K562 (cell line): ENCODE results near the gene IRAK2.

Experiments
- CTCF ChIP-seq, 3 experiments: IDR thresholded peaks in 2 of 3; conservative IDR thresholded peaks in 1 of 3; 2 replicates each; pipeline ENCODE4 v1.5.1; 2011 to 2012; ENCODE audit warnings: low read length in 3 of 3, mild to moderate bottlenecking in 3 of 3, control low read depth in 2 of 3, improper control_type of control experiment in 1 of 3, inconsistent platforms in 1 of 3, low read depth in 1 of 3, mixed read lengths in 1 of 3, moderate library complexity in 1 of 3; ENCODE audit not compliant: insufficient read depth in 2 of 3
- E2F5 ChIP-seq: sonication (generic); formaldehyde crosslinking; IDR thresholded peaks from 2 replicates; pipeline ENCODE4 v1.8.0; 2022; ENCODE audit warnings: mild to moderate bottlenecking, missing genetic modification reagents
- GABPA ChIP-seq: fragments of 200-800 bp; sonication (Bioruptor generic); conservative IDR thresholded peaks from 2 replicates; pipeline ENCODE4 v1.6.1; 2016; ENCODE audit warnings: low read depth, missing genetic modification characterization, missing compliant biosample characterization
- MTF1 ChIP-seq: fragments of 250-450 bp; sonication (Bioruptor Pico); IDR thresholded peaks from 2 replicates; pipeline ENCODE4 v1.9.0; 2021; ENCODE audit warnings: moderate library complexity, mild to moderate bottlenecking, inconsistent platforms, borderline replicate concordance
- MYC ChIP-seq, 2 experiments: fragments of 250-450 bp in 1 of 2; sonication (Bioruptor Pico) in 1 of 2; IDR thresholded peaks; 2 replicates each; pipeline versions ENCODE4 v1.5.1 to v1.6.1; 2012 to 2021; ENCODE audit warnings: low read depth in 2 of 2, borderline replicate concordance in 1 of 2, improper control_type of control experiment in 1 of 2, low read length in 1 of 2, mild to moderate bottlenecking in 1 of 2, moderate library complexity in 1 of 2
- SP2 ChIP-seq: IDR thresholded peaks from 2 replicates; pipeline ENCODE4 v1.6.1; 2011; ENCODE audit warnings: mild to moderate bottlenecking, low read depth, low read length, moderate library complexity; ENCODE audit not compliant: poor library complexity, severe bottlenecking; ENCODE audit errors: extremely low read depth
- USF1 ChIP-seq: sonication (generic); formaldehyde crosslinking; IDR thresholded peaks from 2 replicates; pipeline ENCODE4 v1.9.0; 2022; ENCODE audit warnings: mild to moderate bottlenecking, missing genetic modification reagents
- XRCC4 ChIP-seq: IDR thresholded peaks from one replicate; pipeline ENCODE4 v1.6.1; 2011; ENCODE audit not compliant: insufficient read depth, insufficient read length; ENCODE audit errors: extremely low read depth
- ZNF695 ChIP-seq: fragments of 450-650 bp; formaldehyde crosslinking; IDR thresholded peaks from 2 replicates; pipeline ENCODE4 v1.4.0; 2020; ENCODE audit warnings: mild to moderate bottlenecking, moderate library complexity
- ZNF707 ChIP-seq: fragments of 250-450 bp; sonication (Bioruptor Pico); conservative IDR thresholded peaks from 2 replicates; pipeline ENCODE4 v1.8.0; 2022; ENCODE audit warnings: inconsistent platforms, mild to moderate bottlenecking, moderate library complexity
- TF ChIP-seq, protein P1 (sequence below): fragments of 450-650 bp; formaldehyde crosslinking; IDR thresholded peaks from 2 replicates; pipeline ENCODE4 v1.4.0; 2020; ENCODE audit warnings: mild to moderate bottlenecking, moderate library complexity
- TF ChIP-seq, protein P2 (sequence below), 2 experiments: fragments of 450-650 bp in 1 of 2; sonication (generic) in 1 of 2; formaldehyde crosslinking in 1 of 2; IDR thresholded peaks; 2 replicates each; pipeline versions ENCODE4 v1.7.1 to v1.9.0; 2016 to 2022; ENCODE audit warnings: inconsistent platforms in 1 of 2, mild to moderate bottlenecking in 1 of 2, missing genetic modification reagents in 1 of 2

- TF ChIP-seq XRCC4 = no peak
- TF ChIP-seq, protein P1, sequence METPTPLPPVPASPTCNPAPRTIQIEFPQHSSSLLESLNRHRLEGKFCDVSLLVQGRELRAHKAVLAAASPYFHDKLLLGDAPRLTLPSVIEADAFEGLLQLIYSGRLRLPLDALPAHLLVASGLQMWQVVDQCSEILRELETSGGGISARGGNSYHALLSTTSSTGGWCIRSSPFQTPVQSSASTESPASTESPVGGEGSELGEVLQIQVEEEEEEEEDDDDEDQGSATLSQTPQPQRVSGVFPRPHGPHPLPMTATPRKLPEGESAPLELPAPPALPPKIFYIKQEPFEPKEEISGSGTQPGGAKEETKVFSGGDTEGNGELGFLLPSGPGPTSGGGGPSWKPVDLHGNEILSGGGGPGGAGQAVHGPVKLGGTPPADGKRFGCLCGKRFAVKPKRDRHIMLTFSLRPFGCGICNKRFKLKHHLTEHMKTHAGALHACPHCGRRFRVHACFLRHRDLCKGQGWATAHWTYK = no peak
- no peak for TF ChIP-seq CTCF (IDR thresholded peaks at IDR 0.05 in 2 of 3, conservative IDR thresholded peaks at IDR 0.05 in 1 of 3; ENCODE audit: insufficient read depth in 2 of 3, low read depth in 1 of 3, low read length in 3 of 3)
- TF ChIP-seq GABPA (tag) = no peak
- TF ChIP-seq MYC (IDR thresholded peaks at IDR 0.05; ENCODE audit: low read depth, low read length) = no peak
- TF ChIP-seq MYC (CRISPR knock-in tag; IDR thresholded peaks at IDR 0.05; ENCODE audit: borderline replicate concordance, low read depth) = no peak
- TF ChIP-seq, protein P2, sequence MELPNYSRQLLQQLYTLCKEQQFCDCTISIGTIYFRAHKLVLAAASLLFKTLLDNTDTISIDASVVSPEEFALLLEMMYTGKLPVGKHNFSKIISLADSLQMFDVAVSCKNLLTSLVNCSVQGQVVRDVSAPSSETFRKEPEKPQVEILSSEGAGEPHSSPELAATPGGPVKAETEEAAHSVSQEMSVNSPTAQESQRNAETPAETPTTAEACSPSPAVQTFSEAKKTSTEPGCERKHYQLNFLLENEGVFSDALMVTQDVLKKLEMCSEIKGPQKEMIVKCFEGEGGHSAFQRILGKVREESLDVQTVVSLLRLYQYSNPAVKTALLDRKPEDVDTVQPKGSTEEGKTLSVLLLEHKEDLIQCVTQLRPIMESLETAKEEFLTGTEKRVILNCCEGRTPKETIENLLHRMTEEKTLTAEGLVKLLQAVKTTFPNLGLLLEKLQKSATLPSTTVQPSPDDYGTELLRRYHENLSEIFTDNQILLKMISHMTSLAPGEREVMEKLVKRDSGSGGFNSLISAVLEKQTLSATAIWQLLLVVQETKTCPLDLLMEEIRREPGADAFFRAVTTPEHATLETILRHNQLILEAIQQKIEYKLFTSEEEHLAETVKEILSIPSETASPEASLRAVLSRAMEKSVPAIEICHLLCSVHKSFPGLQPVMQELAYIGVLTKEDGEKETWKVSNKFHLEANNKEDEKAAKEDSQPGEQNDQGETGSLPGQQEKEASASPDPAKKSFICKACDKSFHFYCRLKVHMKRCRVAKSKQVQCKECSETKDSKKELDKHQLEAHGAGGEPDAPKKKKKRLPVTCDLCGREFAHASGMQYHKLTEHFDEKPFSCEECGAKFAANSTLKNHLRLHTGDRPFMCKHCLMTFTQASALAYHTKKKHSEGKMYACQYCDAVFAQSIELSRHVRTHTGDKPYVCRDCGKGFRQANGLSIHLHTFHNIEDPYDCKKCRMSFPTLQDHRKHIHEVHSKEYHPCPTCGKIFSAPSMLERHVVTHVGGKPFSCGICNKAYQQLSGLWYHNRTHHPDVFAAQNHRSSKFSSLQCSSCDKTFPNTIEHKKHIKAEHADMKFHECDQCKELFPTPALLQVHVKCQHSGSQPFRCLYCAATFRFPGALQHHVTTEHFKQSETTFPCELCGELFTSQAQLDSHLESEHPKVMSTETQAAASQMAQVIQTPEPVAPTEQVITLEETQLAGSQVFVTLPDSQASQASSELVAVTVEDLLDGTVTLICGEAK (IDR thresholded peaks at IDR 0.05) = no peak
- TF ChIP-seq, protein P2 (CRISPR knock-in tag; IDR thresholded peaks at IDR 0.05) = no peak
- no peak for TF ChIP-seq ZNF707
- no peak for TF ChIP-seq MTF1 (CRISPR knock-in tag)
- TF ChIP-seq E2F5 (CRISPR knock-in tag) = no peak
- TF ChIP-seq SP2 = no peak
- TF ChIP-seq USF1 (CRISPR knock-in tag) = no peak
- no peak for TF ChIP-seq ZNF695 (CRISPR knock-in tag)
Observed at GRCh38 chr3:10205451-10206165, 40.9 kb downstream of the IRAK2 start.
